IPS-NIHi7 (cell line): ENCODE results near the gene SNRNP25.
"Not testable (repeated sequence)": the region's sequence is repeated elsewhere in the genome, so short reads cannot be mapped to it uniquely, and the experiment has no call there.

Experiments
- DNase-seq: peaks from one replicate; pipeline ENCODE4 v3.0.0; 2012; ENCODE audit warnings: mixed read lengths; ENCODE audit errors: extremely low spot score

Gene SNRNP25

DNA sequence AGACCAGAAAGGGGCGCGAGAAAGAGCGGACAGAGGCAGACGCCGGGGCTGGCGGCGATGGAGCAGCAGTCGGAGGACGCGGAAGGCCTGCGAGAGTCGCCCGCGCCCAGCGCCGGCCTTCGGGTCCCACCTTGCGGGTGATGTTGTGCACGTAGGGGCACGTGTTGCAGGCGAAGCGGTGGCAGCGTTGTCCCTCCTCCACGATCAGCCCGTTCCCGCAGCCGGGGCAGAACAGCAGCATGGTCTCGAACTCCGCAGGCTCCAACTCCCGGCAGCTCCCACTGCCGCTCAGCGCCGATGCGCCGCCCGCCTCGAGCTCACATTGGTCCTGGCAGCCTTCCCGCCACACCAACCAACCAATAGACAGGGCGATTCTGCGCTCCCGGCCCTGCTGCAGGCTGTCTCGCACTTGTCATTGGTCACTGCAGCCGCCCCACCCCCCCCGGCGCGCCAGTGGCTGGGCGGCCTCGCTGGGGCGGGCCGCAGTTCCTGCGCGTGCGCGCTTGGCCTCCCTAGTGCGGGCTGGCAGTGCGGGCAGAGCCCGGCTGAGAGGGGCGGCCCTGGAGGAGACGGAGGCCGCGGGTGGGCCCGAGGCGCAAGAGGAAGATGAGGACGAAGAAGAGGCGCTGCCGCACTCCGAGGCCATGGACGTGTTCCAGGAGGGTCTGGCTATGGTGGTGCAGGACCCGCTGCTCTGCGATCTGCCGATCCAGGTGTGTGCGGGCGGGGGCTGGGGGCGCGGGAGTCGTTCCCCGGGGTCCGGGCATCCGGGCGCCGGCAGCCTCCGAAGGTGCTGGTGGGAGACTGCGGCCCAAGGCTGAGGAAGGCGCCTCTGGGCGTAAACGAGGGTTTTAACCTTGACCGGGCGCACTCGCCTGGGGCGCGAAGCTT lies at the start of gene SNRNP25, which contains the start of gene POLR3K:
SNRNP25 (plus strand) TSS at position 483 of the 891 bp plus-strand sequence; CDS start at position 672, 189 bp downstream.
POLR3K (minus strand) TSS at position 263 of the 891 bp plus-strand sequence; CDS start at position 241, 22 bp downstream.
- peak; percentile 100 for DNase-seq

DNA sequence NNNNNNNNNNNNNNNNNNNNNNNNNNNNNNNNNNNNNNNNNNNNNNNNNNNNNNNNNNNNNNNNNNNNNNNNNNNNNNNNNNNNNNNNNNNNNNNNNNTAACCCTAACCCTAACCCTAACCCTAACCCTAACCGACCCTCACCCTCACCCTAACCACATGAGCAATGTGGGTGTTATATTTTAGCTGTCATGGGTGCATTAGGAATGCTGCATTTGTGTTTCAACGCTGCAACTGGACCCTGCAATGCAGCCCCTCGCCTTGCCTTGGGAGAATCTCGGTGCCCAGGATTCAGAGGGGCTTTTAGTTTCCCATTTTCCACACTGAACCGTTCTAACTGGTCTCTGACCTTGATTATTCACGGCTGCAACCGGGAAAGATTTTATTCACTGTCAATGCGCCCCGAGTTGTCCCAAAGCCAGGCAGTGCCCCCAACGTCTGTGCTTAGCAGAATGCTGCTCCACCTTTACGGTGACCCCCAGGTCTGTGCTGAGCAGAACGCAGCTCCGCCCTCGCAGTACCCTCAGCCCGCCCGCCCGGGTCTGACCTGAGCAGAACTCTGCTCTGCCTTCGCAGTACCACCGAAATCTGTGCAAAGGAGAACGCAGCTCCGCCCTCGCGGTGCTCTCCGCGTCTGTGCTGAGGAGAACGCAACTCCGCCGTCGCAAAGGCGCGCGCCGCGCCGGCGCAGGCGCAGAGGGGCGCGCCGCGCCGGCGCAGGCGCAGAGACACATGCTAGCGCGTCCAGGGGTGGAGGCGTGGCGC lies 43.5 kb upstream of the SNRNP25 start:
- no peak for DNase-seq

DNA sequence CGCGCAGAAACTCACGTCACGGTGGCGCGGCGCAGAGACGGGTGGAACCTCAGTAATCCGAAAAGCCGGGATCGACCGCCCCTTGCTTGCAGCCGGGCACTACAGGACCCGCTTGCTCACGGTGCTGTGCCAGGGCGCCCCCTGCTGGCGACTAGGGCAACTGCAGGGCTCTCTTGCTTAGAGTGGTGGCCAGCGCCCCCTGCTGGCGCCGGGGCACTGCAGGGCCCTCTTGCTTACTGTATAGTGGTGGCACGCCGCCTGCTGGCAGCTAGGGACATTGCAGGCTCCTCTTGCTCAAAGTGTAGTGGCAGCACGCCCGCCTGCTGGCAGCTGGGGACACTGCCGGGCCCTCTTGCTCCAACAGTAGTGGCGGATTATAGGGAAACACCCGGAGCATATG lies 42.9 kb upstream of the SNRNP25 start:
- not testable (repeated sequence) for DNase-seq

DNA sequence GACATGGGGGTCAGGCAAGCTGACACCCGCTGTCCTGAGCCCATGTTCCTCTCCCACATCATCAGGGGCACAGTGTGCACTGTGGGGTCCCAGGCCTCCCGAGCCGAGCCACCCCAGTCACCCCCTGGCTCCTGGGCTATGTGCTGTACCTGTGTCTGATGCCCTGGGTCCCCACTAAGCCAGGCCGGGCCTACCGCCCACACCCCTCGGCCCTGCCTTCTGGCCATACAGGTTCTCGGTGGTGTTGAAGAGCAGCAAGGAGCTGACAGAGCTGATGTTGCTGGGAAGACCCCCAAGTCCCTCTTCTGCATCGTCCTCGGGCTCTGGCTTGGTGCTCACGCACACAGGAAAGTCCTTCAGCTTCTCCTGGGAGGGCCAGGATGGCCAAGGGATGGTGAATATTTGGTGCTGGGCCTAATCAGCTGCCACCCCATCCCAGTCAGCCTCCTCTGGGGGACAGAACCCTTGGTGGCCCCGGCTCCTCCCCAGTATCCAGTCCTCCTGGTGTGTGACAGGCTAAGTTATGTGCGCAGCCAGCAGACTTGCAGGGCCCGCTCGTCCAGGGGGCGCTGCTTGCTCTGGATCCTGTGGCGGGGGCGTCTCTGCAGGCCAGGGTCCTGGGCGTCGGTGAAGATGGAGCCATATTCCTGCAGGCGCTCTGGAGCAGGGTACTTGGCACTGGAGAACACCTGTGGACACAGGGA lies 36.4 kb upstream of the SNRNP25 start:
- not testable (repeated sequence) for DNase-seq

DNA sequence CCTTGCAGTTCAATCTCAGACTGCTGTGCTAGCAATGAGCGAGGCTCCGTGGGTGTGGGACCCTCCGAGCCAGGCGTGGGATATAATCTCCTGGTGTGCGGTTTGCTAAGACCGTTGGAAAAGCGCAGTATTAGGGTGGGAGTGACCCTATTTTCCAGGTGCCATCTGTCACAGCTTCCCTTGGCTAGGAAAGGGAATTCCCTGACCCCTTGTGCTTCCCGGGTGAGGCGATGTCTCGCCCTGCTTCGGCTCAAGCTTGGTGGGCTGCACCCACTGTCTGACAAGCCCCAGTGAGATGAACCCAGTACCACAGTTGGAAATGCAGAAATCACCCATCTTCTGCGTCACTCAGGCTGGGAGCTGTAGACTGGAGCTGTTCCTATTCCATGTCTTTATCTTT lies 32.7 kb upstream of the SNRNP25 start:
- DNase-seq, result not testable (repeated sequence)

GRCh38 chr16:24151-24550 lies 29.5 kb upstream of the SNRNP25 start:
- not testable (repeated sequence) for DNase-seq

- not testable (repeated sequence) for DNase-seq
Measured at GRCh38 chr16:25926-26348, 27.7 kb upstream of the SNRNP25 start.

DNA sequence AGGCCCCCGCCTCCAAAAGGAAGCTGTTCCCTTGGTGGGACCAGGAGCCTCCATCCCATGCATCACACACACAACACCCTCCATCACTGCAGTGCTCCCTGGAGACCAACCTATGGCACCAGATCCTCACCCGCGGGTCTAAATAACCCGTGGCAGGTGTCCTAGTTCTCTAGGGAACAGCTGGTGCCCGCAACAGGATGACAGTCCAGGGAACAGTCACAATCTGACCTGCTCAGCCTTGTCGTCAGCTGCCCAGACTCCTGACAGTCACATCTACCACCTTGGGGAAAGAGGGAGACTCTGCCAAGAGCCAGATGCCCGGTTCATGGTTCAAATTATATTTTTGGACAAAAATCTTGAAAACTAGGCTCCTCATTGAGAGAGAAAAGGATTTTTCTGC lies 23.0 kb upstream of the SNRNP25 start:
- DNase-seq, result not testable (repeated sequence)

DNA sequence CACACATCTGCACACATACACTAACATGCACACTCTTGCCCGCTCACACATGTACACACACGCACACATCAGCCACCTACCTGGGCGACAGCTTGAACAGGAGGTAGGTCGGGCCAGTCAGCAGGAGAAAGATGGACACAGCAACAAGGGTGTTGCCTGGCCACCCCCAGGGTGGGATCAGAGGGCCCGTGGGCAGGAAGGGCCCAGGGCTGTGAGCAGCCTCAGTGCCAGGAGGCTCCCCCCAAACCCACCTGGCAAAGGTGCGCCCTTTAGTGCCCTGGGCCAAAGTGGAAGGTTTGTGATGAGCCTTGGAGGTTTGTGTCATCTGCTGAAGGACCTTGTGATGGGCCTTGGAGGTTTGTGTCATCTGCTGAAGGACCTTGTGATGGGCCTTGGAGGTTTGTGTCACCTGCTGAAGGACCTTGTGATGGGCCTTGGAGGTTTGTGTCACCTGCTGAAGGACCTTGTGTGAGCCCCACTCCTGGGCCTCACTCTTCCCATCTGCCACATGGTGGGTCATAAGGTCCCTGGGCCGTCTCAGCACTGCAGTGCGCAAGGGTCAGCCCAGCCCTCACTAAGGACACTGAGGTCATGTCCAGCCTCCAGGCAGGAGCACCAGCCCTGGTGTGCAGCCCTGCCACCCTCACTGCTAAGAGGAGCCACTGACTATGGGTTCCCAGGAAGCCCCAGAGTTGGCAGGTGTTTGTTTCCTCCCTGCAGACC lies 20.3 kb upstream of the SNRNP25 start:
- not testable (repeated sequence) for DNase-seq

- no peak for DNase-seq
Measured at GRCh38 chr16:33877-34647, 19.6 kb upstream of the SNRNP25 start.

DNA sequence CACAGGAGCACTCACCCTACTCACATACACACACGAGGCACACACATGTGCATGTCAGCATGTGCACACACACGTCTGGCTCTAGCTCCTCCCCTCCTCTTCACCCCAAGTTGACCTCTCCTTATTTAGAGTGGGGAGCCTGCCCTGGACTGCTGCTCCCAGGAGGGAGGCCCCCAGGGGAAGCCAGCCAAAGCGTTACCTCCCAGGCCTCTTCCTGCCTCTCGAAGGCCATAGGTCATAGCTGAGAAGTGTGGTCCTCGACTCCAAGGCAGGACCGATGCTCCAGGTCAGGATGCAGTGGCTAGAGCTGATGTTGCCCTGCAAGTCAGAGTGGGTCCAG lies 19.0 kb upstream of the SNRNP25 start:
- DNase-seq, result no peak

DNA sequence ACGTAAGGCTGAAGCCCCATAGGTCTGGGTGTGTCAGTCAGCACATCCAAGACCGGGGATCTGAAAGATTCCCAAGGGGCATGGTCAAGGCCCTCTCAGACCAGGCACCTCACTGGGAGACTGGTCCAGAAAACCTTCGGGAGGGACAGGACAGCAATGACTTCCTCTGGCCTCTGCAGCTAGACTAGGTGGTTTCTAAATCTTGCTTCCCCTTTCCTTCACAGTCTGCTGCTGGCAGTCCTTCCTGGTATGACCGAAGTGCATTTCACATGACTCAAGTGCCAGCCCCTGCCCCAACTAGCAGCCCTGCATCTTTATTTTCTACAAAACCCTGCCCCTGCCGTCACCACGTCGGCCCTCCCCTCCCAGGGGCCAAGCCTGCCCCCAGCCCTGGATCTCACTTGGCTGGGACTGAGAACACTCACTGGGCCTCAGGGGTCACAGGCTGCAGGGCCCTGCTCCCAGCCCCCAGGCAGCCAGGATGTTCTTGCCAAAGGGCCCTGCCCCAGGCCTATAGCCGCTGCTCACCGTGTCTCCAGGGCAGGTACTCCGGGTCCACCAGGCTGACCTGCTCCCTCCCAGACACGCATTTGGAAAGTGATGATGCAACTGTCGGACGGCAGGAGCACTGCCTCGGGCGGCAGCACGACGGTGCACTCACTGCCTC lies 18.5 kb upstream of the SNRNP25 start:
- DNase-seq, result no peak

- DNase-seq, result no peak
Measured at GRCh38 chr16:35678-36305, 17.8 kb upstream of the SNRNP25 start.

- DNase-seq, result no peak
Measured at GRCh38 chr16:36336-36984, 17.2 kb upstream of the SNRNP25 start.

- no peak for DNase-seq
Measured at GRCh38 chr16:37511-37910, 16.1 kb upstream of the SNRNP25 start.

DNA sequence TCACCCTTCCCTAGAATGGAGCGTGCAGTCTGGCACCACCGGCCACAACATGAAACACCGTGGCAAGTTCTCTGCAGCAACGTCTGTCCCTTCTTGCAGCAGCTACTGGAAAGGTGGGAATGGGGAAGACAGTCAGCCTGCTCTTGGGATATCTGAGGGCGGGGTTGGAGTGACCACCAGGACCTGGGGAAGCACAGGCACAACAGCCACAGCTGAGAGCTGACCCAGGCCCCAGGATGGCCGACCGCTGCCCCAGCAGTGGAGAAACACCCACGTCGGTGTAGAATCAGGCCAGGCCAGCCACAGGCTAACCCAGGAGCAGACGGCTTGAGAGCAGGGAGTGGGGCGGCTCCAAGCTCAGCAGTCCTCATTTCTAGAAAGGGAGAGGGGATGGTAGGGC lies 15.4 kb upstream of the SNRNP25 start:
- DNase-seq, result not testable (repeated sequence)

- no peak for DNase-seq
Measured at GRCh38 chr16:38941-39892, 14.4 kb upstream of the SNRNP25 start.
